Stimulated activated CD8-positive, alpha-beta memory T cell treated with anti-CD3 and anti-CD28 coated beads, Interleukin-7, amount 100 ng/mL, for 48 hours (primary cell): Measurements from ENCODE around the gene SPDYC.
"Not testable (repeated sequence)": the region's sequence is repeated elsewhere in the genome, so short reads cannot be mapped to it uniquely, and the experiment has no call there.

Experiments
- DNase-seq, 2 donors: peaks; one replicate each; pipeline ENCODE4 v3.0.0-alpha.2; 2020; ENCODE audit warnings: low read depth in 1 of 2; ENCODE audit errors: extremely low read depth in 1 of 2

SPDYC gene

DNA sequence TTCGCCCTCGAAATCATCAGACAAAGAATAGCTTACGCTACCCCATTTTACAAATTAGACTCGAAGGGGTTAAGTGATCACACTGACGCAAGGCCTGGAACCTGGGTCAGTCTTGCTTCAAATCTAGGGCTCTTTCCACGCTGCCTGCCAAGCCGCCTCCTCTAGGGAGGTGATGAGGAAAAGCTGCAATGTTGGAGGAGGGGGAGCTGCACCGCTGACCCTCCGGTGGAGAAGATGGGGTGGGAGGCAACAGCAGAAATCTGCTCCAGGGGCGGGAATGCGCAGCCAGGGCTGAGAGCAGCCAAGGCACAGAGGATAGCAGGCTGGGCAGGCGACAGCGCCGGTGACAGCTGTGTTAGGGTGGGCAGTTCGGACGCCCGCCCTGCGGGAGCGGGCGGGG, 36.3 kb upstream of the SPDYC start:
- DNase-seq = no peak

DNA sequence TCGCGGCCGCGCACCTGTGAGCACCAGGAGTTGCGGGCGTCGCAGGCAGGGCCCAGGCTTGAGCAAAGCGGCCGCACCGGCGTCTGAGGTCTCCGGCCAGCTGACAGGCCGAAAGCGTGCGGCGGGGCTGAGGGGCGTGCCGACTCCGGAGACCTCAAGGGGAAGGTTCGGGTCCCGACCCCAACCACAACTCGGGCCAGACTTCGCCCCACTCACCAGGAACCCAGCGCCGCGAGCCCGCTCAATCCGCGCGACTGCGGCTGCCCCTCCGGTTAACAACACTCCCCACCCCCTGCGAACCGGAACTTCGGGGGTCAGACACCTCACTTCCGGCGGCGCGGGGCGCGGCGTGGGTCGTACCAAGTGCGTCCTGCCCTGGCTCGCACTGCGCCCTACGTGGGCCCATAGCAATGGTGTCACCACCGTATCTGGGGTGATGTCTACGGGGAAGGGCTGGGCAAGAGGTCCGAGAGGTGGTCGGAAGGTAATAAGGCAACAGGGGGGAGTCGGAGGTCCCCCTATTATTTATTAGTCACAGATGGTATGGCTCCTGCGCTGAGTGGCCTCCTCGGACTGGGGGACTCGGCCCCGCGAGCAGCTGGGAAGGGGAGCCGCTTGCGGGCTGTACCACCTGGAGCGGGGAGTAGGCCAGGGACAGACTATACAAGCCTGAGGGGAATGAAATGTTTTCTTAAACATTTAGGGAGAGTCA, 35.6 kb upstream of the SPDYC start, which contains the start of gene SYVN1:
Gene SYVN1, minus strand, starts transcription at position 280 of the 712 bp plus-strand sequence. CDS start 918 bp downstream, outside the sequence.
- DNase-seq = peak; percentile 82

DNA sequence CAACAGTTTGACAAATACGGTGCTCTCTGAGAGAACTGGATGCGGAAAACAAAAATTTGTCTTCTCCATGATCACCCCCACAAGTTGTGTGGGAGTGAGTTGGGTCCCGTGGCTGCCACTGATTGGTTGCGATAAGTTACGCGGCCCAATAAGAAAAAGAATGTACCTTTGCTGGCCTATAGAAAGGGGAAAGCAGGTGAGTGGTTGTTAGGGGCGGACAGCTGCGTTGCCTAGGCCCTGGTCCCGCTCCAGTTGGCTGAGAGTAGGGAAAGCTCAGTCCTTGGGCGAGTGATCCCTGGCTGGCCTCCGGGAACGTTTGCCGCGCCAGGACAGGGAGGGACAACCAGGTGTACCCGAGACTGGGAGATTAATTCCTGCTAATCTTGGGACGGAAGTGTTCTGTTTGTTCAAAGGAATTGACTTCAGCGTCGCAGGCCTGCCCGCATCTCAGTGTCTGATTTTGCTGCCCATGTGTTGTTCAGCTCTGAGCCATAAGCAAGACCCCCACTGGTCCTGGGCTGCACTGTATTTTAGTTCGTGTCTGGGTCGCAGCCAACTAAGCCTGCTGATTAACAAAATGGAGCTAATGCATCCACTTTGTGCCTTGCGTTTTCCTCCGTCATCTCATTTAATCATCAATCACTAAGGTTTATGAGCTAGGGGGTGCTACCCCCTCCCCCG, 34.9 kb upstream of the SPDYC start:
- DNase-seq = peak in 1 of 2 donors; percentile 78

DNA sequence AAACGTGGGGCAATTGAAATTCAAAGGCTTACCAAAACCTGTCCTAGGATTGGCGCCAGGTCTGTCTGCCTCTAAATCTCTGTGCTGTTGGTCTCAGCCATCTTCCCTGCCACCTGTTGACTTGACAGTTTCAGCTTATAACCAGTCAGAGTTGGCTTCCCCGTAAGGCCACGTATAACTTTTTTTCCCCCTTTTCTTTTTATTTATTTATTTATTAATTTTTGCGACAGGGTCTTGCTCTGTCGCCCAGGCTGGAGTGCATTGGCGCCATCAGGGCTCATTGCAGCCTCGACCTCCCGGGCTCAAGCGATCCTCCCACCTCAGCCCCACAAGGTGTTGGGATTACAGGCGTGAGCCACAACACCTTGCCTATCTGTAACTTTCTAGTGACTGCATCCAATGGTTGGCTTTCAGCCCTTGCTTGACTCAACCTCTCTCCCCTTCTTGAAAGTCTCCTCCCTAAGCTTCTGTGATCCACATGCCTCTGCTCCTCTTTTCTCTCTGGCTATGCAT, 34.3 kb upstream of the SPDYC start:
- no peak for DNase-seq

DNA sequence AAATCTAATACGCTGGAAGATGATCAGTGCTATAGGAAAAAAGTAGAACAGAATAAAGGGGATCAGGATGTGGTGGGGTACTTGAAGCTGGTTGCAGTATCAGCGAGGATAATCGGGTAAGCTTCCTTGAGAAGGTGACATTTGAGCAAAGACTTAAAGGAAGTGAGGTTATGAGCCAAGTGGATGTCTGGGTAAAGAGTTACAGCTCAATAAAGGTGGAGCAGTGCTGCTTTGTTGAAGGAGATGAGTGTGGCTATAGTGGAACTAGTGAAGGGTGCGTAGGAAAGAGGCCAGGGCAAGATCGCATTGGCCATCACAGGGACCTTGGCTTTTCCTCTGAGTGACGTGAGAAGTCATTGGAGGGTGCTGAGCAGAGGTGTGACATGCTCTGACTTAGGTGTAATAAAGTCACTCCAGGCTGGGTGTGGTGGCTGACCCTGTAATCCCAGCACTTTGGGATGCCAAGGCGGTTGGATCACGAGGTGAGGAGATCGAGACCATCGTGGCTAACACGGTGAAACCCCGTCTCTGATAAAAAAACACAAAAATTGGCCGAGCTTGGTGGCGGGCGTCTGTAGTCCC, 33.4 kb upstream of the SPDYC start:
- DNase-seq = no peak

DNA sequence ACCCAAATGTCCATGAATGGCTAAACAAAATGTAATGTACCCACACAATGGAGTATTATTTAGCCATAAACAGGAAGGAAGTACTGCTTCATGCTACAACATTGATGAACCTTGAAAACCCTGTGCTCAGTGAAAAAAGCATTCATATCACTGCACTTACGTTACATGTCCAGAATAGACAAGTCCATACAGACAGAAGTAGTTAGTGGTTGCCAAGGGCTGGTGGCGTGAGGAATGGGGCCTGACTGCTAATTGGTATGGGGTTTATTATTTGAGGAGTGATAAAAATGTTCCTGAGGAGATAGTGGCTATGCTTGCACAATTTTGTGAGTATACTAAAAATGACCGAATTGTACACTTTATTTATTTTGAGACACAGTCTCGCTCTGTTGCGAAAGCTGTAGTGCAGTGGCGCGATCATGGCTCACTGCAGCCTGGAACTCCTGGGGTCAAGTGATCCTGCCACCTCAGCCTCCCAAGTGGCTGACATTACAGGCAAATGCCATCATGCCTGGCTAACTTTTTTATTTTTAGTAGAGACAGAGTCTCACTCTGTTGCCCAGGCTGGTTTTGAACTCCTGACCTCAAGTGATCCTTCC, 28.0 kb upstream of the SPDYC start:
- DNase-seq = no peak

DNA sequence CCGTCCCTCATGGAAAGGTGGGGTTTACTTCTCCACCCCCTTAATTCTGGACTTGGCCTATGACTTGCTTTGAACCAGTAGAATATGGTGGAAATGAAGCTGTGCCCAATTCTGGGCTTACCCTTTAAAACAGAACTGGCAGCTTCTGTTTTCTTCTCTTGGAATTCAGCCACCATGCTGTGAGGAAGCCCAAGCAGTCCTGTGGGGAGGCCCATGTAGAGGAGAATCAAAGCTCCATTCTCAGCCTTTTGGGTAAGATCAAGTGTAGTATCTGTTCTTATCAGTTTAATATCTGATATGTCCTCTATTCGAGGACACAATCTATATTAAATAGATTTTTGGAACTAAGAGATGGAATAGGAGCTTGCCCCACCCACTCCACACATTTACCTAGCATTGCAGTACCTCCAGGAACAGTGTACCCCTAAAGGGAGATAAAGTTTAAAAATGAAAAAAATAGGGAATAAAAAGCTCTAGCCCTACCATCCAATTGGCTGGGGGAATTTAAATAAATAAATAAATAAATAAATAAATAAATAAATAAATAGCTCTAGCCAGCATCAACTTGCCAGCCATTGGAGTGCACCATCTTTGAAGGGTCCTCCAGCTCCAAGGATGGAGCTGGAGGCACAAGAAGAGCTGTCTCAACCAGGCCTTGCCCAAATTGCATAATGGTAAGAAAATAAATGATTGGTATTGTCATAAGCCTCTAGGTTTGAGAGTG, 22.5 kb upstream of the SPDYC start:
- DNase-seq = no peak

DNA sequence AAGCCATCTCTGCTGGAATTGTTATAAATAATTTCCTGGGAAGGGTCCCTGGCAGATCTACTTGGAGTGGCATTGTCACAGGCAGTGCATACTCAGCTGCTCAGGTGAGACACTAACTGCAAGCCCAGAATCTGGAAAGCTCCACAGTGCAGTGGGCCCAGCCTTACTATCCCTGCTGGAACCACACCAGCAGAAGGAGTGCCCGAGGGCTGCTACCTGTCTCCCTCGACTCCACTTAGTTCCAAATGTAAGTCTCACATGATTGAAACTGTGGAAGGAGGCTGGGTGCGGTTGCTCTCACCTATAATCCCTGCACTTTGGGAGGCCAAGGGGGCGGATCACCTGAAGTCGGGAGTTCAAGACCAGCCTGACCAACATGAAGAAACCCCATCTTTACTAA, 21.4 kb upstream of the SPDYC start:
- DNase-seq = no peak

DNA sequence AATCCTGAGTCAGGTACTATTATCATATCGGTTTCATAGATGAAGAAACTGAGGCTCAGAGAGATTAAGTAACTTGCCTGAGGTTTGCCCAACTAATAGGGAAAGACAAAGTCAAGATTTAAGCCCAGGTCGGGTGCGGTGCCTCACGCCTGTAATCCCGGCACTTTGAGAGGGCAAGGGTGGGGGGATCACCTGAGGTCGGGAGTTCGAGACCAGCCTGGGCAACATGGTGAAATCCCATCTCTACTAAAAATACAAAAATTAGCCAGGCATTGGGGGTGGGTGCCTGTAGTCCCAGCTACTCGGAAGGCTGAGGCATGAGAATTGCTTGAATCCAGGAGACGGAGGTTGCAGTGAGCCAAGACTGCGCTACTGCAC, 19.9 kb upstream of the SPDYC start:
- not testable (repeated sequence) for DNase-seq

DNA sequence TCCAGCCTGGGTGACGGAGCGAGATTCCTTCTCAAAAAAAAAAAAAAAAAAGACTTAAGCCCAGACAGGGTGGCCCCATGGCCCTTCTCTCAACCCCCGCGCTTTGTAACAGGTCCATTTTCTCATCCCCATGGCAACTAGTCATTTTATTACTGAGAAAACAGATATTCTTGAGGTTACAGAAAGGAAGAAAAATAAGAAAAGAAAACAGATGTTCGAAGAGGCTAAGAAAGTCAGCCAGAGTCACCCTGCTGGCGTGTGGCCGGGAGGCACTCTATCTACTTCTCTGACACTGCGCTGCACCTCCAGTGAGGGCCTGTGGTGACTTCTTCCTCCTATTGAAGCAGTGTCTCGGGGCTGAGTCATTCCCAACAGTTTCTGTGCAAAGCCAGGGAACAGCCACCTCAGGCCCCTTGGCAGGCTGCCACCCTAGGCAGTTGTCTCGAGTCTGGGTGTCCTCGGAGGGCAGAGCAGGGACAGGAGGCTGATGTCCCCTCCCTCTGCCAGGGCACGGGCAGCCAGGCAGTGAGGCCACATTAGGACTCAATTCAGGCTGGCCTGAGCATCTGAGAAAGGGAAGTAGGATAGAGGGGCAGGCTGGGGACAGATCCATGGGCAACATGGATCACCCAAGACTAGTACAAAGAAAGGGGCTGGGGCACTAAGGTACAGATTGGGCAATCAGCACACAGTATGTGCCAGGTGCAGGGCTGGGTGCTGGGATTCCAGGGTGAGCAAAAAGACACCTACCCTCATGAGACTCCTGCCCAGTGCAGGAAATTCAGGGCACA, 19.3 kb upstream of the SPDYC start:
- peak in 1 of 2 donors; percentile 47 for DNase-seq

DNA sequence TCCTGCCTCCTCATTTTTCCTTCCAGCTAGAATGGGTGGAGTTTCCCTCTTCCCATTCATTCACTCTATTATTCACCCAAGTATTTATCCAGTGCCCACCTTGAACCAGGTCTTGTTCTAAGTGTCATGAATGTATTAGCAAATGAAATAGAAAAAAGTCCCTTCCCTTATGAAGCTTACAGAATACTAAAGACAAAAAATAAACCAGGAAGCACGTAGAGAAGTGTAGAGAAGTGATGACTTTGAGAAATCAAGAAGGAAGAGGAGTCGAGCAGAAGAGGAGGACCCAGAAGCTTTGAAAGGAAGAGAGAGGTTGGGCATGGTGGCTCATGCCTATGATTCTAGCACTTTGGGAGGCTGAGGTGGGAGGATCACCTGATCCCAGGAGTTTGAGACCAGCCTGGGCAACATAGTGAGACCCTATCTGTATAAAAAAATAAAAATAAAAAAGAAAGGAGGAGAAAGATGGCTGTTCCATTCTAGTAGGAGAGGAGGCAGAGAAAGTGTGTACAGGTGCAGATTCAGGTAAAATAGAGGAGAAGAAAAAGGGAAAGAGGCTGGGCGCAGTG, 18.6 kb upstream of the SPDYC start:
- DNase-seq = no peak

DNA sequence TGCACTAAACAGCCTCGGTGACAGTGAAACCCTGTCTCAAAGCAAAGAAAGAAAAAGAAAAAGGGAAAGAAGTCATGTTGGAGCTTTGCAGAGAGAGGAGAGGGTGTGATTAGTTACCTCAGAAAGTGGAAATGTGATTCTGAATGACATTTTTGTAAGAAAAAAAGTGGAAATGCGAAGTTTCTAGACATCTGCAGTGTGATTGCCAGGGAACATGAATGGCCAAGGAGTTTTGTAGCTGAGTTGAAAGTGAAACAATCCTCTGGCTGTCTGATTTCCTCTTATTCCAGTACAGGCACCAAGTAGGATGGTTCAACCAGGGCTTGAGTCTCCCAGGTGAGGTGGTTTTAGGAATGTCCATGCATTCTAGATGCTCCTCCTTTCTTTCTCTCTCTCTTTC, 17.9 kb upstream of the SPDYC start:
- DNase-seq = no peak

DNA sequence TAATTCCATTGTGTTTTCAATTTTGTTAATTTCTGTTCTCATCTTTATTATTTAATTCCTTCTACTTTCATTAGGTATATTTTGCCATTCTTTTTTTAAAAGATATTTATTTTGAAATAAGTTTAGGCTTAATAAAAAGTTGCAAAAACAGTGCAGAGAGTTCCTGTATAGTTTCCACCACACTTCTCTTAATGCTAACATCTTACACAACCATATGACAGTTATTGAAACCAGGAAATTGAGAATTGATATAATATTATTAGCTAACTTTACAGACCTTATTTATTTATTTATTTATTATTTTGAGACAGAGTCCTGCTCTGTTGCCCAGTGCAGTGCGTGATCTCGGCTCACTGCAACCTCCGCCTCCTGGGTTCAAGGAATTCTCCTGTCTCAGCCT, 13.8 kb upstream of the SPDYC start:
- DNase-seq = no peak

DNA sequence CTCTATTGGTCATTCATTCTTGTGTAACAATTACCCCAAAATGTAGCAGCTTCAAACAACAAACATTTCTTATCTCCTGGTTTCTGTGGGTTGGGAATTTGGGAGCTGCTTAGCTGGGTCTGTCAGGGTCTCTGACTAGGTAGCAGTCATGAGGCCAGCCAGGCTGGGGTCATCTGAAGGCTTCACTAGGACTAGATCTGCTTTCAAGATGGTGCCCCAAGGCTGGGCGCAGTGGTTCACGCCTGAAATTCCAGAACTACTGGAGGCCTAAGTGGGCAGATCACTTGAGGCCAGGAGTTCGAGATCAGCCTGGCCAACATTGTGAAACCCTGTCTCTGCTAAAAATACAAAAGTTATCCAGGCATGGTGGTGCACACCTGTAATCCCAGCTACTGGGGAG, 13.1 kb upstream of the SPDYC start:
- no peak for DNase-seq

DNA sequence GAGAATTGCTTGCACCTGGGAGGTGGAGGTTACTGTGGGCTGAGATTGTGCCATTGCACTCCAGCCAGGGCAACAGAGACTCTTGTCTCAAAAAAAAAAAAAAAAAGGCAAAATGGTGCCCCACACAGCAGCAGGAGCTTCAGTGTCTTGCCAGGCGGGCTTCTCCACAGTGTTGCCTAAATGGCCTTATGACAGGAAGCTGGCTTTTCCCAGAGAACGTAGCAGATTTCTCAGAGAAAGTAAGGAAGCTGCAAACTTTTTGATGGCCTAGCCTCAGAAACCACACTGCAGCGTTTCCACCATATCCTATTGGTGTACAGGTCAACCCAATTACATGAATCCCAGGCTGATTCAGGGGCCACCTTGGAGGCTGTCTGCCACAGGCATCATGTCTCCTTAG, 12.7 kb upstream of the SPDYC start:
- no peak for DNase-seq

DNA sequence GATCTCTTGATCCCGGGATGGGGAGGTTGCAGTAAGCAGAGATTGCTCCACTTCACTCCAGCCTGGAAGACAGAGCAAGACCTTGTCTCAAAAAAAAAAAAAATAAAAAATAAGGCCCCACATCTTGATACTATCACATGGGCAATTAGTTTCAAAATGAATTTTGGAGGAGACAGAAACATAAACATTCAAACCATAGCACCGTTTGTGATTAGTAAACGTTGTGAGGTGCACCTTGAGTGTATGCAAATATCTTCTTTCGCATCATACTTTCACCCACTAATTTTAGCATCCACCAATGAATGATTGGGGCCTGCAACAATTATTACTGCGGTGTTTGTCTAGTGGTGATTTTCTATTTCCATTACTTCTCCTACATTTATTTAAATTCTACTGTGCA, 11.0 kb upstream of the SPDYC start:
- DNase-seq = no peak

DNA sequence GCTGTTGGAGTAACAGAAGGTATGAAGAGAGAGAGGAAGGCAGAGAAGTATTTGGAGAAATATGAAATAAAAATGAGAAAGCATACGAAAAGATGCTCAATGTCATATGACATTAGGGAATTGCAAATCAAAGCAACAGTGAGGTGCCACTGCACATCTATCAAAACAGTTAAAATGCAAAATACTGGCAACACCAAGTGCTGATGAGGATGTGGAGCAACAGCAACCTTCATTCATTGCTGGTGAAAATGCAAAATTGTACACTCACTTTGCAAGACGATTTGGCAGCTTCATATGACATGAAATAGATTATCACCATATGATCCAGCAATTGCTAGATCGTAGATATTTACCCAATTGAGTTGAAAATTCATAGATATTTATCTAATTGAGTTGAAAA, 9.4 kb upstream of the SPDYC start:
- no peak for DNase-seq

DNA sequence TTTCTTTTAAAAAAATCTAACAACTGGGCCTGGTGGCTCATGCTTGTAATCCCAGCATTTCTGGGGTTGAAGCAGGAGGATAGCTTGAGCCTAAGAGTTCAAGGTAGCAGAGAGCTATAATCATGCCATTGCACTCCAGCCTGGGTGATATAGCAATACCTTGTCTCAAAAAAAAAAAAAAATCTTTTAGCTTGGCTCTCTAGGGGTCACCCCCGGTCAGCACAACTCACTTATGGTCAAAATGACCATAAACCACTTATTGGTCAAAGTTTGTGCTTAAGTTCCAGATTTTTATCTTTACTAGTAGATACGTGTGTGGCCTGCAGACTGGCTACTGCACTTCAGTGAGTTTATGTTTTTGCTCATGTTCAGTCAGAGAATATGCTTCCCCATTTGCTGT, 6.3 kb upstream of the SPDYC start:
- no peak for DNase-seq

DNA sequence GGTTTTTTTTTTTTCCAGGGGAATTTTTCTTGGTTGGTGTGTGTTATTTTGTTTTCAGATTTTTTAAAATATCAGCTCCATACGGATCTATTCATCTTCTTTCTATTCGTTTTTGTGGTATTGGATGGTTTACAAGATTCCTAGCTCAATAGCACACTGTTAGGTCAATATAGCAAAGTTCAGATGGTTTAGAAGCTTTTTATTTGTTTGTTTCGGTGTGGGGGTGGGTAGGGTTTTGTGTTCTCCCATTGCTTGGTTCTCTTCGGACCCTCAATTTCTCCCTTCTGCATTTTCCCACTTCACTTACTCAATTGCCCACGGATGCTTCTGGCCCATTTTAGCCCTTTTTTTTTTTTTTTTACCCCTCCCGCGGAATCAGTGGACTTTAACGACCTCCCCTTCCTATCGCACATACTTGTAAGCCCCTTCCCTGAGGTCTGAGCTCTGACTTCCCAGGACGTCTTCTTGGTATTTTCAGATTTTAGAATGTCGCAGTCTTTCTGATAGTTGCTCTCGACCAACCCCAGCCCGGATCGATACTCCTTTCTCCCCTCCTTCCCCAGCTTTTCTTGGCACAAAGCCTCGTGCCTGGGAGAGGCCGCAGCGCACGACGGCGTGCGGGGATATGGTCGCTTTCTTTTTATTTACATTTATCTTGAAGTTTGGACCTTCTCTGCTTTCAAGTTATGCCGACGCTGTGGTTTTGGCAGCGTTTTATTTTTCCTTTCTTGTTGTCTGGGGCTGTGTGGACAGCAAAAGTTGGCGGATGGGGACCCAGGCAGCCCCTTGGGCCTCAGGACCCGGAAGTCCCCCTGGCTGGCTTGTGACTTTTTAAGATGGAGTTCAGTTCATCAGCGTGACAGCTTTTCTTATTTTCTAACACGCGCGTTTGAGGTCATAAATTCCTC, 4.4 kb upstream of the SPDYC start:
- DNase-seq = no peak
